Mesenchymal stem cell (in vitro differentiated cells and primary cell): Measurements from ENCODE around the gene SEMA4D.

ENCODE experiments used
- DNase-seq: peaks from one replicate; pipeline ENCODE4 v3.0.0-alpha.2; 2013
- H2AFZ ChIP-seq: one replicate; pipeline ENCODE4 v1.6.1; 2013; ENCODE audit warnings: low read depth, mild to moderate bottlenecking, control low read depth, inconsistent platforms, low read length, moderate library complexity
- H2AK5ac ChIP-seq: 2 replicates; pipeline ENCODE4 v1.6.1; 2013; ENCODE audit warnings: low read length, moderate library complexity, mild to moderate bottlenecking, inconsistent platforms; ENCODE audit not compliant: severe bottlenecking
- H2BK120ac ChIP-seq: one replicate; pipeline ENCODE4 v1.6.1; 2013; ENCODE audit warnings: low read depth, mild to moderate bottlenecking, inconsistent platforms, low read length, moderate library complexity
- H2BK12ac ChIP-seq, 2 experiments: one replicate each; pipeline ENCODE4 v1.6.1; 2013; ENCODE audit warnings: inconsistent platforms in 2 of 2, low read length in 2 of 2, mild to moderate bottlenecking in 2 of 2, moderate library complexity in 2 of 2, control low read depth in 1 of 2
- H2BK15ac ChIP-seq: one replicate; pipeline ENCODE4 v1.6.1; 2013; ENCODE audit warnings: mild to moderate bottlenecking, low read depth, inconsistent platforms; ENCODE audit not compliant: poor library complexity, severe bottlenecking
- H2BK5ac ChIP-seq: 2 replicates; pipeline ENCODE4 v1.6.1; 2013; ENCODE audit warnings: low read depth, mild to moderate bottlenecking, low read length, control low read depth, inconsistent platforms; ENCODE audit not compliant: poor library complexity, severe bottlenecking
- H3K14ac ChIP-seq, 2 experiments: one replicate each; pipeline ENCODE4 v1.6.1; 2013; ENCODE audit warnings: inconsistent platforms in 2 of 2, low read length in 2 of 2, control low read depth in 1 of 2, mild to moderate bottlenecking in 1 of 2, moderate library complexity in 1 of 2
- H3K18ac ChIP-seq, 2 experiments: one replicate each; pipeline ENCODE4 v1.6.1; 2013; ENCODE audit warnings: inconsistent platforms in 2 of 2, low read length in 2 of 2, control low read depth in 1 of 2, low read depth in 1 of 2, mild to moderate bottlenecking in 1 of 2
- H3K23ac ChIP-seq, 2 experiments: one replicate each; pipeline ENCODE4 v1.6.1; 2013; ENCODE audit warnings: inconsistent platforms in 2 of 2, low read length in 2 of 2, mild to moderate bottlenecking in 2 of 2, moderate library complexity in 2 of 2, control low read depth in 1 of 2
- H3K27ac ChIP-seq: 2 replicates; pipeline ENCODE4 v1.5.1; 2013; ENCODE audit warnings: mild to moderate bottlenecking, moderate library complexity, low read length, control low read depth, inconsistent platforms; ENCODE audit not compliant: poor library complexity, severe bottlenecking
- H3K27me3 ChIP-seq, 2 experiments: 2 replicates each; pipeline versions ENCODE4 v1.6.1 to v1.7.0; 2013; ENCODE audit warnings: low read length in 2 of 2, mild to moderate bottlenecking in 2 of 2, moderate library complexity in 2 of 2, control low read depth in 1 of 2, inconsistent platforms in 1 of 2; ENCODE audit not compliant: control insufficient read depth in 1 of 2, insufficient read depth in 1 of 2
- H3K36me3 ChIP-seq, 2 experiments: 2 replicates each; pipeline versions ENCODE4 v1.6.1 to v1.7.0; 2013; ENCODE audit warnings: low read length in 2 of 2, control low read depth in 1 of 2, inconsistent platforms in 1 of 2, low read depth in 1 of 2, mild to moderate bottlenecking in 1 of 2; ENCODE audit not compliant: insufficient read depth in 2 of 2, control insufficient read depth in 1 of 2
- H3K4ac ChIP-seq, 2 experiments: one replicate each; pipeline ENCODE4 v1.6.1; 2013; ENCODE audit warnings: inconsistent platforms in 2 of 2, low read length in 2 of 2, mild to moderate bottlenecking in 2 of 2, moderate library complexity in 2 of 2, control low read depth in 1 of 2, low read depth in 1 of 2
- H3K4me1 ChIP-seq: 2 replicates; pipeline ENCODE4 v1.6.1; 2013; ENCODE audit warnings: low read depth, low read length, control low read depth; ENCODE audit not compliant: control insufficient read depth, insufficient read depth
- H3K4me2 ChIP-seq: 2 replicates; pipeline ENCODE4 v1.6.1; 2013; ENCODE audit warnings: low read length, mild to moderate bottlenecking, inconsistent platforms; ENCODE audit not compliant: poor library complexity, severe bottlenecking
- H3K4me3 ChIP-seq, 2 experiments: 2 replicates each; pipeline versions ENCODE4 v1.5.1 to v1.7.0; 2013; ENCODE audit warnings: low read length in 2 of 2, mild to moderate bottlenecking in 2 of 2, control low read depth in 1 of 2, low read depth in 1 of 2; ENCODE audit not compliant: insufficient read depth in 1 of 2
- H3K79me1 ChIP-seq: replicated peaks from 2 replicates; pipeline ENCODE4 v1.6.1; 2013; ENCODE audit warnings: mild to moderate bottlenecking, control low read depth, low read length, inconsistent platforms; ENCODE audit not compliant: poor library complexity, severe bottlenecking
- H3K9ac ChIP-seq: 2 replicates; pipeline ENCODE4 v1.7.0; 2013; ENCODE audit warnings: mild to moderate bottlenecking, low read length, moderate library complexity
- H3K9me3 ChIP-seq: 2 replicates; pipeline ENCODE4 v1.7.0; 2013; ENCODE audit warnings: mild to moderate bottlenecking, low read length; ENCODE audit not compliant: control insufficient read depth
- H4K8ac ChIP-seq: one replicate; pipeline ENCODE4 v1.6.1; 2013; ENCODE audit warnings: inconsistent platforms, mild to moderate bottlenecking, low read length, moderate library complexity
- H4K91ac ChIP-seq: one replicate; pipeline ENCODE4 v1.6.1; 2013; ENCODE audit warnings: mild to moderate bottlenecking, low read length, inconsistent platforms
- WGBS: methylation state at CpG from one replicate; pipeline ENCODE4 v1.1.7; 2013; ENCODE audit warnings: mixed read lengths; 5-methylcytosine and 5-hydroxymethylcytosine counted together

Gene SEMA4D

GRCh38 chr9:89358376-89358916 is 139.5 kb downstream of the SEMA4D start:
- H3K27ac ChIP-seq = no peak overlapping the region
- no peak overlapping the region for H4K8ac ChIP-seq
- H3K14ac ChIP-seq = no peak overlapping the region
- no peak overlapping the region for H2AK5ac ChIP-seq
- no peak overlapping the region for H3K18ac ChIP-seq
- no peak for DNase-seq
- H2AFZ ChIP-seq = no peak overlapping the region
- no peak overlapping the region for H3K9ac ChIP-seq
- no peak overlapping the region for H3K4ac ChIP-seq
- H3K79me1 ChIP-seq = peaks cover 26% of the 10 kb centered on the region
- H3K23ac ChIP-seq = no peak overlapping the region
- H4K91ac ChIP-seq = no peak overlapping the region
- no peak overlapping the region for H3K4me2 ChIP-seq
- WGBS = 97% methylated on average over 3 of the region's 3 CpGs
- H2BK120ac ChIP-seq = no peak overlapping the region
- H3K9me3 ChIP-seq = no peaks in the 10 kb centered on the region
- H2BK15ac ChIP-seq = no peak overlapping the region
- no peak overlapping the region for H3K4me3 ChIP-seq
- peaks cover 1% of the 10 kb centered on the region for H3K4me1 ChIP-seq
- no peak overlapping the region for H2BK12ac ChIP-seq
- no peaks in the 10 kb centered on the region for H3K27me3 ChIP-seq
- peaks cover 69 to 92% of the 10 kb centered on the region in 2 experiments for H3K36me3 ChIP-seq
- H2BK5ac ChIP-seq = no peak overlapping the region

GRCh38 chr9:89357331-89358197 is 140.3 kb downstream of the SEMA4D start:
- H3K4me3 ChIP-seq = no peak overlapping the region
- no peak overlapping the region for H3K9ac ChIP-seq
- H4K91ac ChIP-seq = no peak overlapping the region
- H2BK5ac ChIP-seq = no peak overlapping the region
- peaks cover 1% of the 10 kb centered on the region for H3K4me1 ChIP-seq
- no peak overlapping the region for H3K4ac ChIP-seq
- no peak overlapping the region for H3K18ac ChIP-seq
- H2BK15ac ChIP-seq = no peak overlapping the region
- H2BK12ac ChIP-seq = no peak overlapping the region
- 94% methylated on average over 8 of the region's 8 CpGs for WGBS
- no peaks in the 10 kb centered on the region for H3K27me3 ChIP-seq
- H3K27ac ChIP-seq = no peak overlapping the region
- H3K79me1 ChIP-seq = peaks cover 32% of the 10 kb centered on the region
- no peak overlapping the region for H3K23ac ChIP-seq
- H2AFZ ChIP-seq = no peak overlapping the region
- H2BK120ac ChIP-seq = no peak overlapping the region
- no peak overlapping the region for H3K14ac ChIP-seq
- no peak overlapping the region for H3K4me2 ChIP-seq
- no peak overlapping the region for H4K8ac ChIP-seq
- no peak overlapping the region for H2AK5ac ChIP-seq
- H3K9me3 ChIP-seq = no peaks in the 10 kb centered on the region
- H3K36me3 ChIP-seq = peaks cover 68 to 95% of the 10 kb centered on the region in 2 experiments
- DNase-seq = no peak

GRCh38 chr9:89356782-89357181 is 141.1 kb downstream of the SEMA4D start:
- H2BK15ac ChIP-seq = no peak overlapping the region
- no peak overlapping the region for H3K23ac ChIP-seq
- H3K27ac ChIP-seq = no peak overlapping the region
- H3K27me3 ChIP-seq = no peaks in the 10 kb centered on the region
- no peak overlapping the region for H3K14ac ChIP-seq
- 100% methylated on average over 2 of the region's 2 CpGs for WGBS
- H3K4me2 ChIP-seq = no peak overlapping the region
- H2BK5ac ChIP-seq = no peak overlapping the region
- H3K4me3 ChIP-seq = no peak overlapping the region
- no peaks in the 10 kb centered on the region for H3K4me1 ChIP-seq
- no peak overlapping the region for H2AFZ ChIP-seq
- no peaks in the 10 kb centered on the region for H3K9me3 ChIP-seq
- peaks cover 36% of the 10 kb centered on the region for H3K79me1 ChIP-seq
- no peak overlapping the region for H4K8ac ChIP-seq
- no peak overlapping the region for H4K91ac ChIP-seq
- DNase-seq = no peak
- no peak overlapping the region for H2BK120ac ChIP-seq
- H3K4ac ChIP-seq = no peak overlapping the region
- peaks cover 65 to 95% of the 10 kb centered on the region in 2 experiments for H3K36me3 ChIP-seq
- no peak overlapping the region for H2BK12ac ChIP-seq
- H3K18ac ChIP-seq = no peak overlapping the region
- H2AK5ac ChIP-seq = no peak overlapping the region
- H3K9ac ChIP-seq = no peak overlapping the region

GRCh38 chr9:89354471-89354870 is 143.4 kb downstream of the SEMA4D start:
- Histone ChIP-seq H3K9ac (no peak overlapping the region), H2BK15ac (no peak overlapping the region), H3K27me3 (no peaks in the 10 kb centered on the region), H3K36me3 (peaks cover 71 to 98% of the 10 kb centered on the region in 2 experiments), H2BK5ac (no peak overlapping the region), H3K23ac (no peak overlapping the region), H3K79me1 (peaks cover 51% of the 10 kb centered on the region), H3K14ac (no peak overlapping the region), H2BK12ac (no peak overlapping the region), H3K4me2 (no peak overlapping the region), H3K4ac (no peak overlapping the region), H3K4me3 (no peak overlapping the region), H2BK120ac (no peak overlapping the region), H3K18ac (no peak overlapping the region), H3K27ac (no peak overlapping the region), H3K9me3 (no peaks in the 10 kb centered on the region), H2AFZ (no peak overlapping the region), H3K4me1 (no peaks in the 10 kb centered on the region), H4K8ac (peak overlapping the region; percentile 21), H2AK5ac (no peak overlapping the region), H4K91ac (no peak overlapping the region)
- DNase-seq = no peak
- WGBS = 99% methylated on average over 6 of the region's 6 CpGs
